Tibial nerve (tissue), 4 donors: ENCODE data around the gene ASCL2.

Experiments
- CTCF ChIP-seq, 5 experiments: fragments of 200-600 bp in 3 of 5; fragments of 450-650 bp in 2 of 5; sonication (generic) in 3 of 5; IDR thresholded peaks; one replicate each; pipeline ENCODE4 v1.5.1; 2016 to 2019; ENCODE audit warnings: antibody characterized with exemption in 5 of 5, mild to moderate bottlenecking in 3 of 5, moderate library complexity in 2 of 5
- EP300 ChIP-seq, 2 donors: sonication (generic); formaldehyde crosslinking; IDR thresholded peaks; one replicate each; pipeline ENCODE4 v1.6.1; 2017; ENCODE audit warnings: antibody characterized with exemption in 2 of 2, mild to moderate bottlenecking in 1 of 2

GRCh38 chr11:2277933-2278523 is 7.6 kb upstream of the ASCL2 start:
- no peak for TF ChIP-seq CTCF (IDR thresholded peaks at IDR 0.05)
- no peak for TF ChIP-seq EP300 (IDR thresholded peaks at IDR 0.05)
